H1 (cell line): ENCODE measurements around the gene LARP6. TPM values are rescaled to one million over a fixed set of nuclear protein-coding genes. Genes with fewer than 3 reads are reported as not detected.

Source experiments
- CTCF ChIA-PET: fragments of 300-600 bp; sonication (Branson Sonifier 250); formaldehyde crosslinking; loops from one replicate; lab custom pipeline; 2021; ENCODE audit not compliant: partially characterized antibody; lab: Charles Lee
- POLR2A ChIA-PET: fragments of 300-600 bp; sonication (Branson Sonifier 250); formaldehyde crosslinking; loops from one replicate; lab custom pipeline; 2021; ENCODE audit warnings: inconsistent platforms; ENCODE audit not compliant: partially characterized antibody; lab: Charles Lee
- DNase-seq, 2 experiments: peaks; one replicate each; pipeline versions ENCODE4 v3.0.0 to v3.0.0-alpha.2; 2010 to 2022; ENCODE audit warnings: low spot score in 2 of 2, low read depth in 1 of 2, mixed read lengths in 1 of 2
- FAIRE-seq: peaks from 2 replicates; lab custom pipeline; 2011; peaks lifted over from hg19 to GRCh38; lab: Jason Lieb, UNC
- H2AFZ ChIP-seq: 2 replicates; pipeline ENCODE4 v1.8.1; 2012; ENCODE audit warnings: low read length, inconsistent platforms
- H2AK5ac ChIP-seq: 2 replicates; pipeline ENCODE4 v1.6.1; 2013; ENCODE audit warnings: low read depth, low read length
- H2BK120ac ChIP-seq: replicated peaks from 2 replicates; pipeline ENCODE3; 2013; ENCODE audit warnings: low read depth, low read length, inconsistent platforms
- H2BK12ac ChIP-seq: 2 replicates; pipeline ENCODE4 v1.6.1; 2013; ENCODE audit warnings: low read depth, low read length
- H2BK15ac ChIP-seq: 2 replicates; pipeline ENCODE4 v1.6.1; 2013; ENCODE audit warnings: low read length
- H2BK20ac ChIP-seq: 2 replicates; pipeline ENCODE4 v1.6.1; 2013; ENCODE audit warnings: low read length
- H2BK5ac ChIP-seq: 2 replicates; pipeline ENCODE4 v1.6.1; 2013; ENCODE audit warnings: low read depth, low read length
- H3K14ac ChIP-seq: 2 replicates; pipeline ENCODE4 v1.6.1; 2013; ENCODE audit warnings: inconsistent platforms; ENCODE audit not compliant: insufficient read length
- H3K18ac ChIP-seq: 2 replicates; pipeline ENCODE4 v1.6.1; 2013; ENCODE audit warnings: low read length; ENCODE audit errors: extremely low read depth
- H3K23ac ChIP-seq: 2 replicates; pipeline ENCODE4 v1.6.1; 2013; ENCODE audit warnings: inconsistent platforms; ENCODE audit not compliant: insufficient read length
- H3K23me2 ChIP-seq: 2 replicates; pipeline ENCODE4 v1.6.1; 2013; ENCODE audit warnings: low read depth, low read length
- H3K27ac ChIP-seq: 2 replicates; pipeline ENCODE4 v1.6.1; 2011; ENCODE audit warnings: low read depth, low read length, inconsistent platforms
- H3K27me3 ChIP-seq, 4 experiments: replicated peaks in 1 of 4; 1 replicate in 1 of 4; 2 replicates in 3 of 4; pipeline versions ENCODE4 v1.6.1 to v1.8.1; 2011 to 2013; ENCODE audit warnings: low read length in 3 of 4, mild to moderate bottlenecking in 3 of 4, inconsistent platforms in 2 of 4, mixed read lengths in 2 of 4, moderate library complexity in 1 of 4; ENCODE audit not compliant: control insufficient read depth in 3 of 4, insufficient read depth in 3 of 4; ENCODE audit errors: extremely low read depth in 1 of 4
- H3K36me3 ChIP-seq, 4 experiments: 2 replicates each; pipeline versions ENCODE4 v1.6.1 to v1.8.1; 2011 to 2013; ENCODE audit warnings: mild to moderate bottlenecking in 4 of 4, low read length in 3 of 4, moderate library complexity in 2 of 4, control low read depth in 1 of 4, inconsistent platforms in 1 of 4; ENCODE audit not compliant: insufficient read depth in 4 of 4, control insufficient read depth in 2 of 4
- H3K4ac ChIP-seq: replicated peaks from 2 replicates; pipeline ENCODE3; 2013; ENCODE audit warnings: low read length, low read depth, mixed read lengths, inconsistent platforms; ENCODE audit not compliant: insufficient read length
- H3K4me1 ChIP-seq, 4 experiments: replicated peaks in 1 of 4; 1 replicate in 1 of 4; 2 replicates in 3 of 4; pipeline versions ENCODE4 v1.6.1 to v1.8.1; 2011 to 2013; ENCODE audit warnings: low read length in 3 of 4, inconsistent platforms in 2 of 4, mixed read lengths in 1 of 4; ENCODE audit not compliant: insufficient read depth in 4 of 4, control insufficient read depth in 3 of 4
- H3K4me2 ChIP-seq, 2 experiments: 2 replicates each; pipeline versions ENCODE4 v1.6.1 to v1.8.1; 2011 to 2013; ENCODE audit warnings: low read depth in 2 of 2, low read length in 2 of 2, control low read depth in 1 of 2, inconsistent platforms in 1 of 2, mild to moderate bottlenecking in 1 of 2; ENCODE audit not compliant: insufficient read depth in 1 of 2
- H3K4me3 ChIP-seq, 4 experiments: fragments of 200-600, 300-600 bp in 1 of 4; sonication (generic), shearing (Covaris generic), sonication (Bioruptor Twin) in 1 of 4; 2 replicates each; pipeline versions ENCODE4 v1.5.1 to v1.8.1; 2011 to 2016; ENCODE audit warnings: low read length in 4 of 4, low read depth in 3 of 4, control low read depth in 2 of 4, inconsistent platforms in 2 of 4, mild to moderate bottlenecking in 2 of 4, mixed read lengths in 1 of 4, moderate library complexity in 1 of 4; ENCODE audit not compliant: insufficient read depth in 2 of 4; ENCODE audit errors: extremely low read depth in 1 of 4
- H3K56ac ChIP-seq: replicated peaks from 2 replicates; pipeline ENCODE3; 2013; ENCODE audit warnings: low read depth, mild to moderate bottlenecking, mixed read lengths, low read length, inconsistent platforms; ENCODE audit not compliant: insufficient read length
- H3K79me1 ChIP-seq: 2 replicates; pipeline ENCODE4 v1.6.1; 2013; ENCODE audit warnings: low read depth, low read length, control low read depth
- H3K79me2 ChIP-seq, 2 experiments: 2 replicates each; pipeline versions ENCODE4 v1.6.1 to v1.8.1; 2012 to 2013; ENCODE audit warnings: low read length in 2 of 2, mild to moderate bottlenecking in 2 of 2, inconsistent platforms in 1 of 2; ENCODE audit not compliant: insufficient read depth in 2 of 2, control insufficient read depth in 1 of 2
- H3K9ac ChIP-seq, 4 experiments: replicated peaks in 1 of 4; 1 replicate in 1 of 4; 2 replicates in 3 of 4; pipeline versions ENCODE4 v1.6.1 to v1.8.1; 2011 to 2013; ENCODE audit warnings: low read depth in 3 of 4, low read length in 3 of 4, control low read depth in 2 of 4, mild to moderate bottlenecking in 2 of 4, moderate library complexity in 2 of 4, inconsistent platforms in 1 of 4; ENCODE audit errors: extremely low read depth in 1 of 4
- H3K9me3 ChIP-seq, 2 experiments: 2 replicates each; pipeline versions ENCODE4 v1.6.1 to v1.8.1; 2012 to 2013; ENCODE audit warnings: mild to moderate bottlenecking in 2 of 2, moderate library complexity in 2 of 2, control low read depth in 1 of 2, inconsistent platforms in 1 of 2, low read depth in 1 of 2, low read length in 1 of 2, mixed read lengths in 1 of 2; ENCODE audit not compliant: insufficient read depth in 2 of 2
- H4K20me1 ChIP-seq, 2 experiments: replicated peaks in 1 of 2; 2 replicates each; pipeline versions ENCODE3 to v1.8.1; 2011 to 2013; ENCODE audit warnings: inconsistent platforms in 2 of 2, low read length in 2 of 2, mild to moderate bottlenecking in 1 of 2; ENCODE audit not compliant: insufficient read depth in 2 of 2, control insufficient read depth in 1 of 2
- H4K5ac ChIP-seq: 2 replicates; pipeline ENCODE4 v1.6.1; 2013; ENCODE audit warnings: low read length, low read depth, mixed read lengths, inconsistent platforms; ENCODE audit not compliant: insufficient read length
- H4K8ac ChIP-seq: 2 replicates; pipeline ENCODE4 v1.8.0; 2013; ENCODE audit warnings: mild to moderate bottlenecking, moderate library complexity, low read length, inconsistent platforms; ENCODE audit not compliant: insufficient read depth; ENCODE audit errors: extremely low read depth
- H4K91ac ChIP-seq: replicated peaks from 2 replicates; pipeline ENCODE3; 2013; ENCODE audit warnings: low read length, mixed read lengths, inconsistent platforms; ENCODE audit not compliant: insufficient read length
- ATF2 ChIP-seq: IDR thresholded peaks from 2 replicates; pipeline ENCODE4 v1.6.1; 2012; ENCODE audit warnings: low read length, inconsistent platforms
- BACH1 ChIP-seq: IDR thresholded peaks from 2 replicates; pipeline ENCODE4 v1.6.1; 2012; ENCODE audit warnings: low read length, improper control_type of control experiment
- CBX8 ChIP-seq: fragments of 300-800, 300-1000 bp; sonication (generic); IDR thresholded peaks from 2 replicates; pipeline ENCODE4 v1.7.1; 2016; ENCODE audit warnings: low read depth, low read length, borderline replicate concordance
- KDM1A ChIP-seq: fragments of 200-600, 300-600 bp; sonication (generic); IDR thresholded peaks from 2 replicates; pipeline ENCODE4 v1.7.1; 2016; ENCODE audit warnings: mild to moderate bottlenecking, low read length, borderline replicate concordance
- NANOG ChIP-seq: IDR thresholded peaks from 2 replicates; pipeline ENCODE4 v1.6.1; 2011; ENCODE audit warnings: low read length, low read depth, mild to moderate bottlenecking, inconsistent platforms; ENCODE audit not compliant: insufficient read depth, poor library complexity, severe bottlenecking
- POLR2A ChIP-seq, 2 experiments: IDR thresholded peaks; 1 replicate in 1 of 2; 2 replicates in 1 of 2; pipeline ENCODE4 v1.6.1; 2011; ENCODE audit warnings: low read depth in 2 of 2, low read length in 2 of 2, mild to moderate bottlenecking in 2 of 2; ENCODE audit errors: control extremely low read depth in 1 of 2
- RXRA ChIP-seq: IDR thresholded peaks from 2 replicates; pipeline ENCODE4 v1.6.1; 2011; ENCODE audit warnings: low read depth, mild to moderate bottlenecking, low read length, moderate library complexity; ENCODE audit not compliant: insufficient read depth
- SAP30 ChIP-seq: fragments of 300-600 bp; sonication (generic); IDR thresholded peaks from 2 replicates; pipeline ENCODE4 v1.7.1; 2012; ENCODE audit warnings: low read length, moderate library complexity, mild to moderate bottlenecking, inconsistent platforms; ENCODE audit not compliant: insufficient read depth, insufficient replicate concordance
- SUZ12 ChIP-seq: fragments of 200-600 bp; sonication (generic); IDR thresholded peaks from 2 replicates; pipeline ENCODE4 v1.6.1; 2012; ENCODE audit warnings: mild to moderate bottlenecking, inconsistent platforms, low read length, moderate library complexity, mixed read lengths
- ZNF274 ChIP-seq: IDR thresholded peaks from 2 replicates; pipeline ENCODE4 v1.7.0; 2012; ENCODE audit warnings: low read length, borderline replicate concordance; ENCODE audit errors: extremely low read depth
- WGBS, 2 experiments: shearing (Covaris generic) in 1 of 2; methylation state at CpG; one replicate each; pipeline versions ENCODE4 v1.1.6 to v1.1.7; 2013 to 2015; ENCODE audit warnings: low lambda C conversion rate in 2 of 2, mixed read lengths in 2 of 2, inconsistent platforms in 1 of 2, low coverage in 1 of 2, missing lambda C conversion rate in 1 of 2; ENCODE audit not compliant: insufficient replicate concordance in 2 of 2, insufficient coverage in 1 of 2, insufficient read length in 1 of 2; ENCODE audit errors: extremely low coverage in 1 of 2, missing lambda C conversion rate in 1 of 2; 5-methylcytosine and 5-hydroxymethylcytosine counted together
- polyA plus RNA-seq, 7 experiments: library from polyadenylated mRNA; depleted of rRNA in 3 of 7; stranded (reverse) in 5 of 7; unstranded in 2 of 7; fragments of >200 nt in 5 of 7; fragments of 200-250 nt in 2 of 7; gene quantifications; 1 replicate in 5 of 7; 2 replicates in 1 of 7; 4 replicates in 1 of 7; pipeline versions ENCODE4 v1.2.1 to v1.2.3, GENCODE V29; 2011 to 2013; ENCODE audit warnings: missing spikeins in 2 of 7, mixed read lengths in 2 of 7
- total RNA-seq: library from RNA; stranded (reverse); fragmentation: NEBNext Ultra II Directional; extraction: Animal tissue kit (Norgen Biotek cat#: 25700); gene quantifications from 2 replicates; pipeline ENCODE4 v1.2.1, GENCODE V29; 2021
- TF ChIP-seq, protein P1 (sequence below): IDR thresholded peaks from 2 replicates; pipeline ENCODE4 v1.6.1; 2011; ENCODE audit warnings: low read length, improper control_type of control experiment

LARP6 gene
- total and polyA plus RNA-seq, 2 of the 8 experiments (the other 6 are each of a cell fraction or from before 2014, with no cell fraction given) = 21.0 to 24.7 TPM

DNA sequence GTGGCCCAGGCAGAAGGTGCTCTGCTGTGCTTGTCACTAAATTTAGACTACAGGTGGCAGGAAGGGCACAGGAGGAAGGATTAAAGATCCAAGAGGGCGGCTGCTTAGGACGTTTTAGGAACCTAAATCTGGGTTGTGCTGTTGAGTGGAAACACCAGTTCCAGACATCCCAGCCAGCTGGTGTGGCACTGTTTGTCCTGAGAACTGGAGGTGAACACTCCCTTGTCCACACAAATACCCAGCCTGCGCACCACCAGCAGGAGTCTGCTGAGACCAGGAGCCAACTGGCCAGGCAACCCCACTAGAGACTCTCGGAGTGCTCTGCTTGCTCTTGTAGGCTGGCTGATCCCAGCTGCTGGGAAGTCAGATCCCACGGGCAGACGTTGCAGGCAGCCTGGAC, 60.3 kb downstream of the LARP6 start:
- Histone ChIP-seq H4K5ac (no peak overlapping the region), H4K91ac (no peak overlapping the region), H3K18ac (no peak overlapping the region), H3K27me3 (no peaks in the 10 kb centered on the region), H3K56ac (no peak overlapping the region), H3K4me1 (no peaks in the 10 kb centered on the region; a peak in 1 of 7 replicates), H3K23me2 (peaks cover 2% of the 10 kb centered on the region; the same call in 1 of the 2 replicates), H3K23ac (no peak overlapping the region), H3K4me3 (no peak overlapping the region), H3K9me3 (no peaks in the 10 kb centered on the region; a peak in 1 of 4 replicates), H2AFZ (no peak overlapping the region), H3K36me3 (no peaks in the 10 kb centered on the region), H2BK5ac (no peak overlapping the region), H3K14ac (no peak overlapping the region), H2BK15ac (no peak overlapping the region), H4K8ac (no peak overlapping the region), H3K4ac (no peak overlapping the region), H3K9ac (no peak overlapping the region), H3K79me1 (no peaks in the 10 kb centered on the region), H2AK5ac (no peak overlapping the region), H4K20me1 (no peaks in the 10 kb centered on the region), H2BK120ac (no peak overlapping the region), H2BK20ac (no peak overlapping the region), H3K79me2 (no peaks in the 10 kb centered on the region), H2BK12ac (no peak overlapping the region), H3K4me2 (no peak overlapping the region), H3K27ac (no peak overlapping the region)
- CTCF ChIA-PET = interaction anchor here (1.5 to 1.8 kb wide), 2 partner anchors 18 to 31 kb away, joined by 3 to 8 read pairs; no protein-coding TSS in a partner anchor
- no peak for FAIRE-seq
- POLR2A ChIA-PET = interaction anchor here (0.6 kb wide), 1 partner anchor 748 kb away, joined by 3 read pairs; no protein-coding TSS in a partner anchor
- no peak for DNase-seq
- 88% methylated on average over 6 of the region's 6 CpGs; no CpG with 5 or more reads in 1 of the 2 experiments for WGBS, 2 experiments
- TF ChIP-seq, protein P1, sequence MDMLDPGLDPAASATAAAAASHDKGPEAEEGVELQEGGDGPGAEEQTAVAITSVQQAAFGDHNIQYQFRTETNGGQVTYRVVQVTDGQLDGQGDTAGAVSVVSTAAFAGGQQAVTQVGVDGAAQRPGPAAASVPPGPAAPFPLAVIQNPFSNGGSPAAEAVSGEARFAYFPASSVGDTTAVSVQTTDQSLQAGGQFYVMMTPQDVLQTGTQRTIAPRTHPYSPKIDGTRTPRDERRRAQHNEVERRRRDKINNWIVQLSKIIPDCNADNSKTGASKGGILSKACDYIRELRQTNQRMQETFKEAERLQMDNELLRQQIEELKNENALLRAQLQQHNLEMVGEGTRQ = no peak
- no peak for TF ChIP-seq BACH1
- no peak for TF ChIP-seq POLR2A (IDR thresholded peaks at IDR 0.05; ENCODE audit: control extremely low read depth in 1 of 2, low read depth in 2 of 2, low read length in 2 of 2)
- no peak for TF ChIP-seq ZNF274
- no peak for TF ChIP-seq CBX8
- TF ChIP-seq RXRA = no peak
- TF ChIP-seq SAP30 = no peak
- no peak for TF ChIP-seq SUZ12
- TF ChIP-seq NANOG = no peak
- no peak for TF ChIP-seq ATF2
- TF ChIP-seq KDM1A = no peak
